Duodenal mucosa (tissue), 2 donors: ENCODE results near the gene C11orf97.

Source experiments
- H3K27ac ChIP-seq: one replicate; pipeline ENCODE4 v1.7.0; 2013; ENCODE audit warnings: low read depth, low read length
- H3K27me3 ChIP-seq, 2 donors: one replicate each; pipeline ENCODE4 v1.7.0; 2013; ENCODE audit warnings: low read length in 2 of 2, control low read depth in 1 of 2; ENCODE audit not compliant: insufficient read depth in 2 of 2, control insufficient read depth in 1 of 2
- H3K36me3 ChIP-seq, 2 donors: one replicate each; pipeline ENCODE4 v1.7.0; 2013; ENCODE audit warnings: low read length in 2 of 2, control low read depth in 1 of 2; ENCODE audit not compliant: insufficient read depth in 2 of 2, control insufficient read depth in 1 of 2
- H3K4me1 ChIP-seq, 2 donors: one replicate each; pipeline ENCODE4 v1.7.0; 2013; ENCODE audit warnings: low read length in 2 of 2, control low read depth in 1 of 2; ENCODE audit not compliant: insufficient read depth in 2 of 2, control insufficient read depth in 1 of 2
- H3K4me3 ChIP-seq, 2 donors: one replicate each; pipeline ENCODE4 v1.7.0; 2013; ENCODE audit warnings: low read length in 2 of 2, low read depth in 1 of 2
- H3K9ac ChIP-seq, 2 donors: one replicate each; pipeline ENCODE4 v1.7.0; 2013; ENCODE audit warnings: low read length in 2 of 2, low read depth in 1 of 2
- H3K9me3 ChIP-seq, 2 donors: one replicate each; pipeline ENCODE4 v1.7.0; 2013; ENCODE audit warnings: low read length in 2 of 2, control low read depth in 1 of 2; ENCODE audit not compliant: control insufficient read depth in 1 of 2

The C11orf97 gene

GRCh38 chr11:94539420-94539819 is 27.2 kb downstream of the C11orf97 start:
- Histone ChIP-seq H3K9ac (no peak overlapping the region), H3K4me1 (peaks cover 32 to 36% of the 10 kb centered on the region in 2 donors), H3K36me3 (no peaks in the 10 kb centered on the region), H3K27ac (no peak overlapping the region), H3K9me3 (no peaks in the 10 kb centered on the region), H3K4me3 (no peak overlapping the region), H3K27me3 (no peaks in the 10 kb centered on the region)

- Histone ChIP-seq H3K36me3 (peaks cover 0 to 4% of the 10 kb centered on the region in 2 donors), H3K4me3 (peak within 1 kb of the TSS; percentile 71), H3K27me3 (no peaks in the 10 kb centered on the region), H3K9me3 (no peaks in the 10 kb centered on the region), H3K9ac (peak within 1 kb of the TSS; percentile 69 to 84), H3K4me1 (peaks cover 20 to 36% of the 10 kb centered on the region in 2 donors), H3K27ac (peak within 1 kb of the TSS; percentile 98)
Observed at GRCh38 chr11:94543695-94544645, 31.7 kb downstream of the C11orf97 start, which contains the start of gene FUT4. Gene FUT4 (plus strand): TSS chr11:94543921. CDS start chr11:94544134, 213 bp downstream.

- peak overlapping the region; percentile 98 for H3K27ac ChIP-seq
- peak overlapping the region; percentile 69 to 84 for H3K9ac ChIP-seq
- no peaks in the 10 kb centered on the region for H3K9me3 ChIP-seq
- H3K4me1 ChIP-seq: peaks cover 19 to 39% of the 10 kb centered on the region in 2 donors
- H3K36me3 ChIP-seq: peaks cover 0 to 4% of the 10 kb centered on the region in 2 donors
- no peaks in the 10 kb centered on the region for H3K27me3 ChIP-seq
- H3K4me3 ChIP-seq: peak overlapping the region; percentile 71
Observed at GRCh38 chr11:94544646-94545263, 32.5 kb downstream of the C11orf97 start.

- Histone ChIP-seq H3K4me3 (peak overlapping the region; percentile 71), H3K4me1 (peaks cover 23 to 36% of the 10 kb centered on the region in 2 donors), H3K27ac (peak overlapping the region; percentile 98), H3K9me3 (no peaks in the 10 kb centered on the region), H3K36me3 (peaks cover 0 to 4% of the 10 kb centered on the region in 2 donors), H3K27me3 (no peaks in the 10 kb centered on the region), H3K9ac (peak overlapping the region; percentile 69 to 84)
Observed at GRCh38 chr11:94545264-94546161, 33.3 kb downstream of the C11orf97 start.

GRCh38 chr11:94546162-94546470 is 33.9 kb downstream of the C11orf97 start:
- Histone ChIP-seq H3K4me3 (peak overlapping the region; percentile 71), H3K27me3 (no peaks in the 10 kb centered on the region), H3K9me3 (no peaks in the 10 kb centered on the region), H3K4me1 (peaks cover 27 to 38% of the 10 kb centered on the region in 2 donors), H3K9ac (peak overlapping the region; percentile 69 to 84), H3K27ac (no peak overlapping the region), H3K36me3 (peaks cover 0 to 4% of the 10 kb centered on the region in 2 donors)

GRCh38 chr11:94546886-94547285 is 34.6 kb downstream of the C11orf97 start:
- peak overlapping the region; percentile 69 to 84 for H3K9ac ChIP-seq
- H3K4me3 ChIP-seq: peak overlapping the region; percentile 71
- H3K4me1 ChIP-seq: peaks cover 27 to 34% of the 10 kb centered on the region in 2 donors

GRCh38 chr11:94549146-94549545 is 36.9 kb downstream of the C11orf97 start:
- Histone ChIP-seq H3K27ac (no peak overlapping the region), H3K4me1 (peaks cover 22 to 30% of the 10 kb centered on the region in 2 donors), H3K9me3 (no peaks in the 10 kb centered on the region), H3K4me3 (peak overlapping the region; percentile 71), H3K36me3 (peaks cover 0 to 4% of the 10 kb centered on the region in 2 donors), H3K27me3 (no peaks in the 10 kb centered on the region), H3K9ac (peak overlapping the region in 1 of 2 donors; percentile 33)

More at GRCh38 chr11:94546886-94547285, 34.6 kb downstream of the C11orf97 start:
- Histone ChIP-seq H3K9me3 (no peaks in the 10 kb centered on the region), H3K27ac (no peak overlapping the region), H3K27me3 (no peaks in the 10 kb centered on the region), H3K36me3 (peaks cover 0 to 4% of the 10 kb centered on the region in 2 donors)

GRCh38 chr11:94550513-94550912 is 38.3 kb downstream of the C11orf97 start:
- peaks cover 24 to 26% of the 10 kb centered on the region in 2 donors for H3K4me1 ChIP-seq
- no peaks in the 10 kb centered on the region for H3K27me3 ChIP-seq
- H3K4me3 ChIP-seq: peak overlapping the region in 1 of 2 donors; percentile 71
- peak overlapping the region in 1 of 2 donors; percentile 31 for H3K9ac ChIP-seq
- H3K9me3 ChIP-seq: no peaks in the 10 kb centered on the region
- peaks cover 0 to 4% of the 10 kb centered on the region in 2 donors for H3K36me3 ChIP-seq
- H3K27ac ChIP-seq: no peak overlapping the region

- no peak overlapping the region for H3K9ac ChIP-seq
- H3K36me3 ChIP-seq: no peaks in the 10 kb centered on the region
- H3K4me1 ChIP-seq: peaks cover 10 to 25% of the 10 kb centered on the region in 2 donors
- no peaks in the 10 kb centered on the region for H3K27me3 ChIP-seq
- H3K9me3 ChIP-seq: no peaks in the 10 kb centered on the region
- H3K4me3 ChIP-seq: no peak overlapping the region
- no peak overlapping the region for H3K27ac ChIP-seq
Observed at GRCh38 chr11:94553938-94554337, 41.7 kb downstream of the C11orf97 start.
